Measurements from ENCODE around the gene IL6R.

DNA sequence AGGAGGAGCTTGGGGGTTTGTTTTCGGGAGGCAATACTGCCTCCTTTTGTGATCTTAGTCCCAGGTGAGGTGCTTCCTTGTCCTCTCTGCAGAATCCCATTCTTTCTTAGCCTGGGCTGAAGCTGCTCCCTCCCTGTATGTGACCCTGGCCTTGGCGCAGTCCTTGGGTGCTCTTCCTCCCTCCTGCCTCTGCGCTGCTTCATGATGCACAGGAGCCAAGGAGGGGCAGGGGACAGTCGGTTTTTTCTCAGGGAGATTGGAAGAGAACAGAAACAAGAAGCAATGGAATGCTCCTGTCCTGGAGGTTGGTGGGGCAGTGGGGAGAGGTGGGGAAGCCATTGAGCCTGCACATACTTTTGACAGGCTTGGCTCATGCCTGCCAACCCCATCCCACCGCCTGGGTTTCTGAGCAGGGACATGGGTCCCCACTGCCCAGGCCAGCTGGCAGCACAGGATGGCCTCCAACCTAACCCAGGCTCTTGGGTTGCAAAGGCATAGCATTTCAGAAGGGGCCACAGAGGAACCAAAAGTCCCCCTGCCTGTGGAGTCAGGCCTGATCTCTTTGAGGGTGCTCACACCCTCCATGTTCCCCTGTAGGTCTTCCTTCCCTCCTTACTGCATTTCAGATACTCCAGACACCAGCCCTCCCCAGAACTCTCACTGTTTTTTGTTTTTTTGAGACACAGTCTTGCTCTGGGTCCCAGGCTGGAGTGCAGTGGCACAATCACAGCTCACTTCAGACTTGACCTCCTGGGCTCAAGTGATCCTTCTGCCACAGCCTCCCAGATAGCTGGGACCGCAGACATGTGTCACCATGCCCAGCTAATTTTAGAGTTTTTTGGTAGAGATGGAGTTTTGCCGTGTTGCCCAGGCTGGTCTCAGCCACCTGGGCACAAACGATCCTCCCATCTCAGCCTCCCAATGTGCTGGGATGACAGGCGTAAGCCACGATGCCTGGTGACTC lies 16.1 kb downstream of the IL6R start:
- TF ChIP-seq CTCF (IDR thresholded peaks at IDR 0.05): no peak
- no peak for TF ChIP-seq EZH2 (IDR thresholded peaks at IDR 0.05; ENCODE audit: borderline replicate concordance, insufficient read depth, low read depth, low read length, poor library complexity, severe bottlenecking)

Data from B cell (primary cell).